AG04449 (cell line): ENCODE data around the gene GRIA4.

ENCODE experiments used
- CTCF ChIA-PET: fragments of 350-600 bp; formaldehyde crosslinking; extraction: SDS; loops from one replicate; lab custom pipeline; 2021; ENCODE audit warnings: antibody characterized with exemption; lab: Yijun Ruan, JAX
- POLR2A ChIA-PET: fragments of 400-600, 350-600 bp; formaldehyde crosslinking; extraction: SDS; loops from one replicate; lab custom pipeline; 2020; ENCODE audit warnings: antibody characterized with exemption, inconsistent platforms; lab: Yijun Ruan, JAX
- DNase-seq: peaks from one replicate; pipeline ENCODE4 v3.0.0-alpha.2; 2010; ENCODE audit warnings: low read depth, low spot score
- H3K4me3 ChIP-seq: 2 replicates; pipeline ENCODE4 v1.5.1; 2011; ENCODE audit warnings: low read depth, mild to moderate bottlenecking, control low read depth, low read length
- CTCF ChIP-seq: IDR thresholded peaks from one replicate; pipeline ENCODE4 v1.5.1; 2011; ENCODE audit warnings: mild to moderate bottlenecking, moderate library complexity, low read length, control low read depth, inconsistent platforms; ENCODE audit not compliant: insufficient read depth; ENCODE audit errors: missing control alignments

GRIA4 gene

GRCh38 chr11:105609832-105610781 lies at the start of gene GRIA4:
TSS of gene GRIA4 (plus strand) at chr11:105610073. CDS start at chr11:105610998, 925 bp downstream.
- H3K4me3 ChIP-seq: peak within 1 kb of the TSS; percentile 48
- CTCF ChIA-PET: no interaction called here
- POLR2A ChIA-PET: no interaction called here
- no peak for TF ChIP-seq CTCF
- DNase-seq: no peak

GRCh38 chr11:105573091-105573490 lies 36.8 kb upstream of the GRIA4 start:
- POLR2A ChIA-PET: no interaction called here
- CTCF ChIA-PET: no interaction called here

GRCh38 chr11:105574974-105575373 lies 34.9 kb upstream of the GRIA4 start:
- POLR2A ChIA-PET: no interaction called here
- DNase-seq: no peak
- no peak overlapping the region for H3K4me3 ChIP-seq
- CTCF ChIA-PET: no interaction called here
- TF ChIP-seq CTCF: no peak

More at GRCh38 chr11:105573091-105573490, 36.8 kb upstream of the GRIA4 start:
- no peak for DNase-seq
- H3K4me3 ChIP-seq: no peak overlapping the region
- TF ChIP-seq CTCF: no peak

- no peak for TF ChIP-seq CTCF
- no peak for DNase-seq
- H3K4me3 ChIP-seq: no peak overlapping the region
- ChIA-PET POLR2A (no interaction called here), CTCF (no interaction called here)
Observed at GRCh38 chr11:105577641-105578040, 32.2 kb upstream of the GRIA4 start.

- no peak for DNase-seq
- POLR2A ChIA-PET: no interaction called here
- no peak overlapping the region for H3K4me3 ChIP-seq
- CTCF ChIA-PET: no interaction called here
- TF ChIP-seq CTCF: no peak
Observed at GRCh38 chr11:105579111-105579510, 30.8 kb upstream of the GRIA4 start.

GRCh38 chr11:105582497-105582896 lies 27.4 kb upstream of the GRIA4 start:
- DNase-seq: no peak
- H3K4me3 ChIP-seq: no peak overlapping the region
- no peak for TF ChIP-seq CTCF
- ChIA-PET POLR2A (no interaction called here), CTCF (no interaction called here)
